Gastrocnemius medialis (tissue), 4 donors: ENCODE results near the gene SMARCD3.

Experiments used
- CTCF ChIP-seq, 5 experiments: fragments of 450-650 bp in 3 of 5; fragments of 200-600 bp in 2 of 5; sonication (generic) in 2 of 5; IDR thresholded peaks in 4 of 5; conservative IDR thresholded peaks in 1 of 5; 1 replicate in 4 of 5; 2 replicates in 1 of 5; pipeline ENCODE4 v1.5.1; 2016 to 2019; ENCODE audit warnings: antibody characterized with exemption in 5 of 5, mild to moderate bottlenecking in 3 of 5, moderate library complexity in 3 of 5
- POLR2A ChIP-seq, 2 donors: fragments of 450-650 bp; IDR thresholded peaks; one replicate each; pipeline ENCODE4 v1.6.1; 2017; ENCODE audit warnings: antibody characterized with exemption in 2 of 2, mild to moderate bottlenecking in 2 of 2, moderate library complexity in 2 of 2

DNA sequence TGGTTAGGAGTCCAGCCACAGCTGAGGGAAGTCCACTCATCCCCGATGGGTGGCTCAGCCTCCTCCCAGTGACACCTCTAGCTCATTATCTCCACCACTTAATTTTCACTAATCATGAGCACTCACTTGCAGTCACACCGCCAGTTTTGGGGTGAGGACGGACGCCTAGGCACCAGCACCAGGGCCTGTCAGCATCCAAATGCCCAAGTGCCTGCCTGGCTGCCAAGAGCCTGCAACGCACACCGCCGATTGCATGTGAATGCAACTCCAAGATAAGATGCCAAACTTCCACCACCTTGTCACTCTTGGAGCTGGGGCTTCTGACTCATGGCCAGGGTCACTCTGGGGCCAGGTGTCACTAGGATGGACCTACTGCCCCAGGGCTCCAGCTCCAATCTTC, 24.4 kb upstream of the SMARCD3 start:
- TF ChIP-seq CTCF (IDR thresholded peaks at IDR 0.05 in 4 of 5, conservative IDR thresholded peaks at IDR 0.05 in 1 of 5) (no peak), POLR2A (IDR thresholded peaks at IDR 0.05) (no peak)
